GM12878 (cell line): ENCODE data around the gene AURKAIP1. TPM values are rescaled to one million over a fixed set of nuclear protein-coding genes. Genes with fewer than 3 reads are reported as not detected.

Experiments used
- ATAC-seq: fragments of 200-7000 bp; cut with Tn5 transposase; 3 replicates; pipeline ENCODE4 v1.9.1; 2020; ENCODE audit warnings: mild to moderate bottlenecking, moderate library complexity
- BruUV-seq: library from RNA; stranded (reverse); fragments of 400-500 nt; replicated peaks from 2 replicates; lab custom pipeline; 2021; lab: Mats Ljungman, UMichigan
- CTCF ChIA-PET: fragments of 300-600 bp; sonication (Branson Sonifier 250); formaldehyde crosslinking; extraction: SDS; loops from one replicate; lab custom pipeline; 2021; ENCODE audit warnings: inconsistent platforms; lab: Yijun Ruan, JAX
- POLR2A ChIA-PET: fragments of 350-600 bp; formaldehyde crosslinking; extraction: SDS; loops from one replicate; lab custom pipeline; 2021; ENCODE audit warnings: inconsistent platforms; lab: Charles Lee
- RAD21 ChIA-PET: fragments of 300-600 bp; sonication (Branson Sonifier 250); formaldehyde crosslinking; loops from one replicate; lab custom pipeline; 2023; ENCODE audit warnings: antibody characterized with exemption; ENCODE audit not compliant: unreplicated experiment; lab: Charles Lee
- SMC1A ChIA-PET: fragments of 300-600 bp; sonication (Branson Sonifier 250); formaldehyde crosslinking; loops from one replicate; lab custom pipeline; 2023; ENCODE audit not compliant: unreplicated experiment, uncharacterized antibody; lab: Charles Lee
- DNase-seq: peaks from one replicate; pipeline ENCODE4 v3.0.0-alpha.2; 2011; ENCODE audit warnings: low read depth, low spot score
- FAIRE-seq: peaks from 3 replicates; lab custom pipeline; 2011; peaks lifted over from hg19 to GRCh38; lab: Jason Lieb, UNC
- H2AFZ ChIP-seq: 2 replicates; pipeline ENCODE4 v1.6.0; 2011; ENCODE audit warnings: low read depth, low read length, control low read depth; ENCODE audit not compliant: control insufficient read depth
- H3K27ac ChIP-seq: 2 replicates; pipeline ENCODE4 v1.5.1; 2011; ENCODE audit warnings: control low read depth; ENCODE audit not compliant: control insufficient read depth, insufficient read depth
- H3K27me3 ChIP-seq, 2 experiments: replicated peaks in 1 of 2; 2 replicates each; pipeline versions ENCODE4 v1.6.0 to v1.6.1; 2011; ENCODE audit warnings: low read length in 1 of 2; ENCODE audit not compliant: control insufficient read depth in 2 of 2, insufficient read depth in 2 of 2
- H3K36me3 ChIP-seq, 2 experiments: 2 replicates each; pipeline ENCODE4 v1.5.1; 2011; ENCODE audit warnings: low read length in 1 of 2; ENCODE audit not compliant: control insufficient read depth in 2 of 2, insufficient read depth in 2 of 2
- H3K4me1 ChIP-seq: 2 replicates; pipeline ENCODE4 v1.6.1; 2011; ENCODE audit warnings: mild to moderate bottlenecking, low read length, moderate library complexity, mixed read lengths; ENCODE audit not compliant: control insufficient read depth, insufficient read depth
- H3K4me2 ChIP-seq: 2 replicates; pipeline ENCODE4 v1.6.0; 2011; ENCODE audit warnings: control low read depth; ENCODE audit not compliant: control insufficient read depth, insufficient read depth
- H3K4me3 ChIP-seq: fragments of 200-600 bp; sonication (generic); 2 replicates; pipeline ENCODE4 v1.5.1; 2016
- H3K79me2 ChIP-seq: 2 replicates; pipeline ENCODE4 v1.6.0; 2011; ENCODE audit warnings: low read length; ENCODE audit not compliant: control insufficient read depth, insufficient read depth
- H3K9ac ChIP-seq: 2 replicates; pipeline ENCODE4 v1.8.0; 2011; ENCODE audit warnings: low read length, control low read depth, mixed read lengths; ENCODE audit not compliant: control insufficient read depth, insufficient read depth
- H3K9me3 ChIP-seq: replicated peaks from 3 replicates; pipeline ENCODE4 v1.5.1; 2011; ENCODE audit warnings: mild to moderate bottlenecking, low read length; ENCODE audit not compliant: control insufficient read depth, insufficient read depth
- H4K20me1 ChIP-seq: 2 replicates; pipeline ENCODE4 v1.6.0; 2011; ENCODE audit not compliant: control insufficient read depth, insufficient read depth
- CBFB ChIP-seq: IDR thresholded peaks from 2 replicates; pipeline ENCODE4 v1.6.1; 2016; ENCODE audit warnings: antibody characterized with exemption, low read depth
- POLR2A ChIP-seq: IDR thresholded peaks from 2 replicates; pipeline ENCODE4 v1.6.1; 2011; ENCODE audit warnings: low read depth, mild to moderate bottlenecking, low read length
- SIX5 ChIP-seq: IDR thresholded peaks from 2 replicates; pipeline ENCODE4 v1.6.1; 2011; ENCODE audit warnings: mild to moderate bottlenecking, low read depth, low read length, moderate library complexity; ENCODE audit not compliant: severe bottlenecking
- WGBS: methylation state at CpG from one replicate; pipeline ENCODE4 v1.1.6; 2016; ENCODE audit warnings: low lambda C conversion rate; ENCODE audit not compliant: insufficient replicate concordance, insufficient coverage; ENCODE audit errors: missing lambda C conversion rate; 5-methylcytosine and 5-hydroxymethylcytosine counted together
- in situ Hi-C: fragments of 300-500 bp; cut with MboI; formaldehyde crosslinking; loops from 9 replicates; pipeline ENCODE4 v1.14.3; 2018; ENCODE audit warnings: mixed read lengths
- intact Hi-C: fragments of 100-400 bp; cut with micrococcal nuclease; formaldehyde crosslinking; loops from one replicate; pipeline ENCODE4 v1.14.2; 2022; ENCODE audit not compliant: unreplicated experiment
- polyA plus RNA-seq, 11 experiments: library from polyadenylated mRNA; depleted of rRNA in 4 of 11; unstranded in 6 of 11; stranded (reverse) in 5 of 11; fragments of >200 nt; fragmentation: Nextera tagmentation in 4 of 11; fragmentation: Illumina TruSeq in 1 of 11; extraction: Ambion mirVana in 4 of 11; extraction: Trizol in 1 of 11; gene quantifications; 1 replicate in 1 of 11; 2 replicates in 10 of 11; pipeline versions ENCODE4 v1.2.1 to v1.2.3, GENCODE V29; 2011 to 2016; ENCODE audit warnings: inconsistent platforms in 2 of 11, missing spikeins in 2 of 11, low read depth in 1 of 11
- total RNA-seq, 4 experiments: library from RNA; depleted of rRNA in 3 of 4; stranded (reverse); fragments of >200 nt in 3 of 4; fragmentation: Illumina TruSeq in 1 of 4; extraction: Trizol in 1 of 4; gene quantifications; 2 replicates each; pipeline versions ENCODE4 v1.2.1 to v1.2.3, GENCODE V29; 2013 to 2021

Gene AURKAIP1
- total and polyA plus RNA-seq, 10 of the 15 experiments (the other 5 are each of a cell fraction or from before 2014, with no cell fraction given), result 6.5 to 366 (median 120) TPM

DNA sequence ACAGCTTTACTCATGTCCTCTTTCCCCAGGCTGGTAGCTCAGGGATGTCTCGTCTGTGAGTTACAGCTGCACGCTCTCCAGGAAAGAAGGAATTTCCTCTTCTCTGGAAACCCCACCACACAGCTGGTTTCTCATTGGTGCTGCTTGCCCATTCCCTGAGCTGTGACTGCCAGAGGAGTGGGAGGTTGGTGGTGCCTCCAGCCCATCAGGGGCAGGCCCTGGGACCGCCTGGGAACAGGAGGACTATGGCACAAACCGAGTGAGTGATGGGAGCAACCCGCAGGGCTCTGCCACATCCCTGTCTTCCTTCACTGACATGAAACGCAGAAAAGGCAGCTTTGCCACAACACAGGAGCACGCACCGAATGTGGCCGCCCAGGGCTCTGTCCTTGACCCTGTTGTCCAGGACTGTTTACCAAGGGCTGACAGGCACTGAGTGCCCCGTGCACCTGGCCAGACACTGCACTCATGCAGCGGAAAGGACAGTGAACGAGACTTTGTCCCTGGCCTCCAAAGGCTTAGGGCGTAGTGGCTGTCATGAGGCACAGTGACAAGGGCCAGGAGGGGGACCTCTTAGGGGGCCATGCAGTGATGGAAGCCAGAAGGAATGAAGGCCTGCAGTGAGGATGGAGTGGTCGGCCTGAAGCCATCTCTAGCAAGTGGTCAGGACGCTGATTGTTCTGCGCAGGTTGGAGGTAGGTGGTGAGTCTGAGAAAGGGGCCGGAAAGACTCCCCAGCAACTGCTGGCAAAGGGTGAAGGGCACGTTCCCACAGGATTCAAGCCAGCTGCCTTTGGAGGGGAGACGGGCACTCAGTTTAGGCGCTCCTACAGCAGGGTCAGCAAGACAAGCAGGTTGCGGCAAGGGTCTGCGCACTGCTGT, 25.8 kb upstream of the AURKAIP1 start:
- DNase-seq, result no peak
- Histone ChIP-seq H4K20me1 (no peaks in the 10 kb centered on the region; the same call in 1 of the 2 replicates), H3K9ac (peak overlapping the region; percentile 99), H3K4me2 (peak overlapping the region; percentile 73), H3K4me3 (peak overlapping the region; percentile 77), H3K36me3 (peaks cover 14 to 31% of the 10 kb centered on the region in 2 experiments), H3K79me2 (peaks cover 63% of the 10 kb centered on the region), H3K4me1 (peaks cover 30% of the 10 kb centered on the region), H2AFZ (no peak overlapping the region), H3K27me3 (no peaks in the 10 kb centered on the region), H3K9me3 (no peaks in the 10 kb centered on the region), H3K27ac (peak overlapping the region; percentile 78)
- intact Hi-C loops (no loop called here), in situ Hi-C loops (loop anchor here (5.0 kb wide), 1 partner anchor 106 kb away; no protein-coding TSS in a partner anchor)
- ATAC-seq, result no peak
- peak; percentile 62 for TF ChIP-seq POLR2A
- peak; percentile 47; the same call in 1 of the 2 replicates for TF ChIP-seq CBFB
- no peak for TF ChIP-seq SIX5
- FAIRE-seq, result no peak
- CTCF ChIA-PET, result interaction anchor here (1.3 to 1.6 kb wide), 5 partner anchors 15 to 40 kb away, joined by 3 to 6 read pairs (median 4); partner anchors contain the start of gene AURKAIP1
- 79% methylated on average over 22 of the region's 22 CpGs for WGBS
- RAD21 ChIA-PET, result interaction anchor here (1.0 to 1.7 kb wide), 3 partner anchors 9 to 40 kb away, joined by 3 to 4 read pairs (median 3); no protein-coding TSS in a partner anchor
- POLR2A ChIA-PET, result interaction anchor here (1.2 to 2.1 kb wide), 3 partner anchors 14 to 37 kb away, joined by 6 to 17 read pairs (median 6); partner anchors contain the start of gene AURKAIP1
- BruUV-seq, result no TSS peak
- SMC1A ChIA-PET, result interaction anchor here (0.7 to 0.9 kb wide), 2 partner anchors 37 to 41 kb away, joined by 3 read pairs; no protein-coding TSS in a partner anchor
